ENCODE measurements around the gene FAM9C. TPM values are rescaled to one million over a fixed set of nuclear protein-coding genes. Genes with fewer than 3 reads are reported as not detected.

Gene FAM9C
- total and polyA plus RNA-seq, 5 donors, result 0.02 TPM; not detected in 4

DNA sequence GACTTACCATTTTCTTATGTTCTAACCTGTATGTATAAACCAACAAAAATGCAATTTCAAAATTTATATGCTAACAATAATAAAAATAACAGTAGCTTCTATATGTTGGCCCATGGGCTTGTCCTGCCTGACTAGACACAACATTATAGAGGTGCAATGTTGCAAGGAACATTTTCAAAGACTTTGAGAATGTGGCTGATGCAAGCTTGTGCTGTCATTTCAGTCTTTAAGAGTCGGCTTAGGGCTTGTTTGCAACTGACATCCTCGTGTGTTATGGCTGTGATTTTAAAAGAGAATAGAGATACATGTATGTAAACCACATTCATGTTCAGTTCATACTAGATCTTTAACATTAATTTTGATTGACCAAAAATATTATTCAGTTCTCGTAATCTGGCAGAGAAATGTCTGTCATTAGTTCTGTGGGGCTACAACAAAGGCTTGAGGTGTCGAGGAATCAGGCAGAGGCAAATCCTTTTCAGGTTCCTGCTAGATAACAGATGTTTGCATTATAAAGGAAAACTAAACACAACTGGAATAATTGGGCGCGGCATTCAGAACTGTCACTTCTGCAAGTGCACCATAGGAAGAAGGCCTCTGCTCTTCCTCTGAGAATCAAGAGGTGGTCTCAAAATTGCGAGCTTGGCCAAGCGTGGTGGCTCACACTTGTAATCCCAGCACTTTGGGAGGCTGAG is 56.4 kb downstream of the FAM9C start:
- WGBS, result 95% methylated on average over 8 of the region's 8 CpGs
- no peak for ATAC-seq

DNA sequence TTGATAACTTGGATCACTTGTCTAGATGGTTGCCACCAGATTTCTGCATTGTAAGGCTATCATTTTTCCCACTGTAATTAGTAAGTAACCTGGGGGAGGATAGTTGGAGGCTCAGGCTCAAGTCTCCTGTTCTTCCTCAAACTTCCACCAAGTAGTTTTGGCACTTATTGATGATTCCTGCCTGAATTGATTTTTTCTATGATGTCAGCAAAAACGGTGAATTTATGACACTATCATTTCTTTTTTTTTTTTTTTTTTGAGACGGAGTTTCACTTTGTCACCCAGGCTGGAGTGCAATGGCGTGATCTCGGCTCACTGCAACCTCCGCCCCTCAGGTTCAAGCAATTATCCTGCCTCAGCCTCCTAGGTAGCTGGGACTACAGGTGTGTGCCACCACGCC is 57.1 kb downstream of the FAM9C start:
- no peaks in the 10 kb centered on the region for H3K4me1 ChIP-seq (ENCODE audit: control insufficient read depth, insufficient read depth, low read length)
- 93% methylated on average over 6 of the region's 6 CpGs for WGBS
- no peaks in the 10 kb centered on the region for H3K27me3 ChIP-seq (ENCODE audit: control insufficient read depth, insufficient read depth)
- H3K27ac ChIP-seq (ENCODE audit: low read length), result no peak overlapping the region
- no peaks in the 10 kb centered on the region for H3K9me3 ChIP-seq (ENCODE audit: control insufficient read depth, low read length)
- no peak overlapping the region for H3K4me3 ChIP-seq (ENCODE audit: low read length)
- DNase-seq (no peak), ATAC-seq (no peak)
- intact Hi-C loops (cut with DNase I), result no loop called here

More for the DNA sequence above, 56.4 kb downstream of the FAM9C start:
- no peak for DNase-seq
- H3K27me3 ChIP-seq (ENCODE audit: control insufficient read depth, insufficient read depth), result no peaks in the 10 kb centered on the region
- H3K9me3 ChIP-seq (ENCODE audit: control insufficient read depth, low read length), result no peaks in the 10 kb centered on the region
- H3K4me3 ChIP-seq (ENCODE audit: low read length), result no peak overlapping the region
- intact Hi-C loops (cut with DNase I), result no loop called here
- H3K27ac ChIP-seq (ENCODE audit: low read length), result no peak overlapping the region
- no peaks in the 10 kb centered on the region for H3K4me1 ChIP-seq (ENCODE audit: control insufficient read depth, insufficient read depth, low read length)

DNA sequence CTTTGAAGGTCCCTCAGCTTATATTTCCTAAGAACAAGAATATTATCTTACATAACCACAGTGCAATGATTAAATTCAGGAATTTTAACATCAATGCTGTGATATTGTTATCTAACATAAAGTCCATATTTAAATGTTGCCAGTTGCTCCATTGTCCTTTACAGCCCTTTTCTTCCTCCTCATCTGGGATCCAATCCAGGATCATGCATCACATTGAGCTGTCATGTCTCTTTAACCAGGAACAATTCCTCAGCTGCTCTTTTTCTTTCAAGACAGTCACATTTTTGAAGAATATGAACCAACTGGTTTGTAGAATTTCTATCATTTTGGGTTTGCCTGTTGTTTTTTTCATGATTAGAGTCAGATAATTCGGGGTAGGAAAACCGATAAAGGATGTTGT is 57.5 kb downstream of the FAM9C start:
- intact Hi-C loops (cut with DNase I), result no loop called here
- no peak for DNase-seq

DNA sequence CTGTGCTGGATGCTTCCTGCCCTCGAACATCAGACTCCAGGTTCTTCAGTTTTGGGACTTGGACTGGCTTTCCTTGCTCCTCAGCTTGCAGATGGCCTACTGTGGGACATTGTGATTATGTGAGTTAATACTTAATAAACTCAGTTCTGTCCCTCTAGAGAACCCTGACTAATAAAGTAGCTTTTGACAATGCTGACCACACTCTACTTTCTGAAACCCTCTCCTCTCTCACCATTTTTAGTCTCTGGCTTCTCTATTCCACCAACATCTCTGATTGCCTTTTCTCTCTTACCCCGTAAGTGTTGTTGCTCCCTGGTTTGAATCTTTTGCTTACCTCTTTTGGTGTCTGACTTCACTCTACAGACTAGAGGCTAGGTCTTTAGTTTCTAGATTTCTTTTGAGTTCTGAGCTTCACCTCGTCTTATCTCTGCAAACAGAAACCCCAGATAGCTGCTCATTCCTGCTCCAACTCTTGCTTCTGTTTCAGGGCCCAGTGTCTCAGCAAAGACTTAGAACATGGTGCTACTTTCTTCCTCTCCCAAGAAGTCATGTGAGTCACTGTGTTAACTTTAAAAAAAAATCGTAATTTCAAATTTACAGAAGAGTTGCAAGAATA is 58.1 kb downstream of the FAM9C start:
- Histone ChIP-seq H3K27ac (ENCODE audit: low read length) (no peak overlapping the region), H3K4me1 (ENCODE audit: control insufficient read depth, insufficient read depth, low read length) (no peaks in the 10 kb centered on the region), H3K4me3 (ENCODE audit: low read length) (no peak overlapping the region), H3K27me3 (ENCODE audit: control insufficient read depth, insufficient read depth) (no peaks in the 10 kb centered on the region), H3K9me3 (ENCODE audit: control insufficient read depth, low read length) (no peaks in the 10 kb centered on the region)
- ATAC-seq (no peak), DNase-seq (no peak)
- 77% methylated on average over 4 of the region's 4 CpGs for WGBS
- intact Hi-C loops (cut with DNase I), result no loop called here

More for the DNA sequence above, 57.5 kb downstream of the FAM9C start:
- 64% methylated on average over 2 of the region's 2 CpGs for WGBS
- ATAC-seq, result no peak
- no peak overlapping the region for H3K4me3 ChIP-seq (ENCODE audit: low read length)
- H3K9me3 ChIP-seq (ENCODE audit: control insufficient read depth, low read length), result no peaks in the 10 kb centered on the region
- H3K4me1 ChIP-seq (ENCODE audit: control insufficient read depth, insufficient read depth, low read length), result no peaks in the 10 kb centered on the region
- no peaks in the 10 kb centered on the region for H3K27me3 ChIP-seq (ENCODE audit: control insufficient read depth, insufficient read depth)
- H3K27ac ChIP-seq (ENCODE audit: low read length), result no peak overlapping the region

Other genes with a start within 250 kb of the FAM9C start
- under 1 TPM; 0.25 to 0.96 (median 0.84) TPM for gene TLR7, start 177.5 kb downstream of the FAM9C start, total RNA-seq
- gene TLR7, start 177.5 kb downstream of the FAM9C start, polyA plus RNA-seq, result 0.02 TPM
- gene TLR8, start 138.0 kb downstream of the FAM9C start, total RNA-seq, result 1 to 10 TPM; 1.3 to 2.8 (median 2.1) TPM
- 0.14 TPM for gene TLR8, start 138.0 kb downstream of the FAM9C start, polyA plus RNA-seq
- 1,000 to 10,000 TPM; 1,054 to 1,542 (median 1,304) TPM for gene TMSB4X, start 69.5 kb downstream of the FAM9C start, total RNA-seq
- 2,718 TPM for gene TMSB4X, start 69.5 kb downstream of the FAM9C start, polyA plus RNA-seq

All from right cardiac atrium (tissue), 5 donors.